HG03460 (cell line): ENCODE results near the gene FXYD2.
"Not testable (repeated sequence)": the region's sequence is repeated elsewhere in the genome, so short reads cannot be mapped to it uniquely, and the experiment has no call there.

ENCODE experiments used
- ATAC-seq: cut with Tn5 transposase; IDR thresholded peaks from one replicate; pipeline ENCODE4 v1.9.1; 2021; ENCODE audit not compliant: unreplicated experiment

Gene FXYD2

DNA sequence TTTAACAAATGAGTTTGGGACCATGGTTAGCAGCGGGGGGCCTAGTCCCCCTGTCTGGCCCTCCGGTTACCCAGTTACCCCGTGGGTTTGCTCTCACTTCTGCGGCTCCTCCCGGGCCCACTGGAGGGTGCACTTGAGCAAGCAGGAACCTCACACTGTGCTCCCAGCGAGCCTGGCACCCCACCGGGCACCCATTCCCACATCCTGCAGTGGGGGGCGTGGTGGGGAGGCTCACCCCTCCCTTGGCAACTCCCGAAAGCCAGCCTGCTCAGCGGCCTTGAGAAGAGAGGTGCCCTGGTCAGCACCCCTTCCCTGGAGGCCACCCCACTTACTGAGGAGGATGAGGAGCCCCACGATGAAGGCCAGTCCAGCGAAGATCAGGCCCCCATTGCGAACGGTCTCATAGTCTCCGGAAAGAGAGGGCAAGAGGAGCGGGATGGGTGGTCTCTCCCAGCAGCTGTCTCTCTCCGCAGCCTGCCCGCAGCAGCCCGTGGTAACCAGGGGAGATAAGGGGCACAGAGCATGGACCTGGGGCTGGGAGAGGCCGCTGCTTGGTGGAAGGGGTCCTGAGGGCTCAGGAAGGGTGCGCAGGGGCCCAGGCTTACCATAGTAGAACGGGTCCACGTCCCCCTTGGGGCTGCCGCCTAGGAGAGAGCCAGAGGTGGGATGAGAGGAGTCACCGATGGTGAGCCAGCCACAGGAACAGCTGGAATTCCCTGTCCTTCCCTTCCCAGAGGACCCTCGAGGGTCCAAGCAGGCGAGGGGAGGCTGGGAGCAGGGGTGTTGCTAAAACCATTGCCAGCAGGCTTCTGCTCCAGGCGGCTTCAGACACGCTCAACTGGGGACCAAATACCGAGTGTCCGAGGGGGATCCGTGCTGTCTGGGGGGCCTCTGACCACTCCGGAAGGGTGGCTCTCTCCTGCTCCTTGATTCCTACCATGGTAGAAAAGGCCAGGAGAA is 2.2 kb downstream of the FXYD2 start:
- ATAC-seq: no peak

DNA sequence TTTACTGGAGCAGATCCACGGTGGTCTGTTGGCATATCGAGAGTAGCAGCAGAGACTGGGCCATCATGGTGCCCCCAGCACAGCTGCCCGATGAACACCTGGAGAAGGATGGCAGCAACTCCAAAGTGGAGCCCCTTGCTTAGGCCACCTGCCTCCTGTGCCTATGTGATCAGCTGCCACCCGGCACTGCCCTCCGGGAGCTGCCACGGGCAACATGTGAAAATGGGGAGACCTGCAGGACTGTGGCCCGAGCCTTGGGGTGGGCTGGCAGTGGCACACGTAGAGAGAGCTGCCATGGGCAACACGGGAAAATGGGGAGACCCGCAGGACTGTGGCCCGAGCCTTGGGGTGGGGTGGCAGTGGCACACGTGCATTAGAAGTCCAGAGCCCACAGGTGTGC is 3.1 kb downstream of the FXYD2 start:
- no peak for ATAC-seq

DNA sequence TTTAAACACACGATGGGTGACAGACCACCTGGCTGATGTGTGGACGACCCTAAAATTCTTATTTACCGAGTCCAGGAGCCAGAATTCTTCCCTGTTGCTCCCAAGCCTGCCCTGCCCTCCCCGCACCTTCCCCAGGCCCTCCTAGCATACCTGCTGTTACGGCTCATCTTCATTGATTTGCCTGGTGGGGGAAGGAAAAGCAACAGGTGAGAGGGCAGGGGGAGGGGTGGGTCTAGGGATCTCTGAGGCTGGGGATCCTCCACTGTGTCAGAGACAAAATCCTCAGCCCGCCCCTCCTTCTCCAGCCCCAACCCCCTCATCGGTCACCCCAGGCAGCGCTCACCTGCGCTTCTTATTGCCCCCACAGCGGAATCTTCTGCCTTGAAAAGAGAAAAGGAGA is 4.0 kb downstream of the FXYD2 start:
- no peak for ATAC-seq

DNA sequence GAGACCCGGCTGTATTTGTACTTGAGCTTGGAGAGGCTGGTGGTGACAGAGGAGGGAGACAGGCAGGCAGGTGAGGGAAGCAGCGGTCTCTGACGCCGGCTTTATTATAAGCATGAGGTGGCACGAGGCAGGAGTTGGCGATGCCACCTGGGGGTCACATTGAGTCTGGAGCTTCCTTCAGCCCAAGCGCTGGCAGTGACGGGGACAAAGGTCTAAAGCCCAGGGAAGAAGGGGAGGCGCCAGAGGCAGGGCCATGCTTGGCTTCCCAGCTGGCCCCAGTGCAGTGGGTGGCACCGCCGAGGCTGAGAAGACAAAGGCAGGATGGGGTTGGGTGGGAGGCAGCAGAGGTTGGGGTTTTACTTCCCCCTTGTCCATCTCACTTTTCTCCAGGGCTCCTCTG is 4.5 kb downstream of the FXYD2 start:
- ATAC-seq: no peak

DNA sequence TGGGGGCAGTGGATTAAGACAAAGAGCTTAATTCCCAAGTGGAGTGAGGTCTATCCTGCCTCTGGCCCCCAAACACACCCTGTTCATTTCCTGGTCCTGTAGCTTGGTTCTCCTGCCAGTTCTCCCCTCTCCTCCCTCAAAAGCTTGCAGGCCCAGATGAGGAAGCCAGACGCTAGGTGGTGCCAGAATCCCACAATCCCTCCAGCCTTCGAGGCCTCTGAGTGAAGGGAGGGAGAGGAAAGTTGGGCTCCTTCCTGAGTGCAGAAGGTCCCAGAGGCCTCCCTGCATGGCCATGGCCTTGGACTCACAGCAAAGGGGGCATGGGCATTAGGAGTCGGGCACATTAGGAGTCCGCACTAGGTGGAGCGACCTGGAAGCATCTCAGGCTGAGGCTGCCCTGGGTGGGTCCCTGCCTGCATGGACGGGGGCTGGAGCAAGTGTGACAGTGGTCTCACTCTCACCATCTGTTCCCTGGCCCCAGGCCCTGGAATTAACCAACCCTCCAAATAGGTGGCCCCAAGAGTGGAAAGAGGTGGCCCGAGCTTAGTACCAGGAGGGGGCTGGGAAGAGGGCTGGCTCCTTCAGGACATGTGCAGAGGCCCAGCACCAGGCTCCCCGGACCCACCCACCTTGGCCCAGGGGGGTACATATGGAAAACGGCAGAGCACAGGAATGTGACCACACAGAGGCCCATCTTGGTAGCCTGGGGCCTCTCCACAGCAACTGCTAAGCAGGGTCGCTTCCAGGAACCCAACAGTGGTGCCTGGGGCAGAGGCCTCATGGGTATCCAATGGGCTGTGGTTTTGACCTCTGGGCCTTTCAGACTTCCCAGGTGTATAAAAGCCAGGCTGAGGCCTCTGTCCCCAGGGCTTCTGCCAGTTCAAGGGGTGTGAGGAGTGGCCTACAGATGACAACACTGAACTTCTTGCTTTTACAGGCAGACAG is 5.2 kb downstream of the FXYD2 start:
- no peak for ATAC-seq

- ATAC-seq: no peak
Observed at GRCh38 chr11:117818041-117818873, 6.3 kb downstream of the FXYD2 start.

DNA sequence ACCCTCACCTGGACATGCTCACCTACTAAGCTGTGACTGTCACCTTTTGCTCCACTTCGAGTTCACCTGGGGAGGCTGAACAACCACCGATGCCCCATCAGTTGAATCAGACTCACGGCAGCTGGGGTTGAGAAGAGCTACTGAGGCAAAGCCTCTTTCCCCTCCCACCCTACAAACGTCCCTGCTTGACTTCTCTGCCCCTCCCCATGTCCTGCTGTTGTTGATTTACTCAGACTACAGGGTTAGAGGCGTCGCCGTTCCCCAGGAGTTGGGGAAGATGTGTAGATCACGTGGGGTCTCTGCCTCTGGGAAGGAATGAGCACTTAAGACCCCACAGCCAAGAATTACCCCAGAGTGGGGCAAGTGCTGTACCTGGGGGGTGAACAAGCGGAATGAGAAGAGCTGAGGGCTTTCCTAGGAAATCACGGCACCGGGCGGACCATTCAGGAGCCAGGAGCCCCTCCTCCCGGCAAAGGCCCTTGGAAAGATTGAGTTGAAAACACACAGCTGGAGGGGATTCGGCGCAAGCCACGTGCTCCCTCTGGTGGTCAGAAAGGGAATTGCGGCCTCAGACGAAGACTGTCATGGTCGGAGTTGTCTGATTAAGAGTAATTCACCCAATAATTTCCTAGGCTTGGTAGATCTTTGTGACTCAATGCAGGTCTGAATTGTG is 7.0 kb downstream of the FXYD2 start:
- no peak for ATAC-seq

DNA sequence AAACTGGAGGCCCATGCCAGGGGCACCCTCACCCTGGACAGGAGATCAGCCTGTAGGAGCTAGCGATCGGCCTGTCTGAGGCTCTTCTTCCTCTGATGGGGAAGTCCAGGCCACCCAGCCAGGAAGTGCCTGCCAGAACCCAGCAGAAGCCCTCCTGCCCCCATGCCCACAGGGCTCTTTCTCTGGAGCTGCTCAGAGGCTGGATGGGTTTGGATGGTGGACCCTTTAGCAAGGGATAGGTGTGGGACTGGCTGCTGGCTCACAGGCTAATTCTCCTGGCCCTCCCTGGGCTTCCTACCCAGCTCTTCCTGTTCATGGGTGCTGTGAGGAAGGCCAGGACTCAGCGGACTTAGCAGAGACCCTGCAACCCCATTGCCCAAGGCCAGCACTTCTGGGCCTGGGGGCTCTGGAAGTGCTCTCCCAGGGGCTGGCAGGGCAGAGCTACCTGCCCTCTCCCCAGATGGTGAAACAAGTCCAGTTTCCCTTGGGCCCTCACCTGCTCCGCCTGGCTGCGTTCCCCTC is 7.6 kb downstream of the FXYD2 start:
- ATAC-seq: no peak

DNA sequence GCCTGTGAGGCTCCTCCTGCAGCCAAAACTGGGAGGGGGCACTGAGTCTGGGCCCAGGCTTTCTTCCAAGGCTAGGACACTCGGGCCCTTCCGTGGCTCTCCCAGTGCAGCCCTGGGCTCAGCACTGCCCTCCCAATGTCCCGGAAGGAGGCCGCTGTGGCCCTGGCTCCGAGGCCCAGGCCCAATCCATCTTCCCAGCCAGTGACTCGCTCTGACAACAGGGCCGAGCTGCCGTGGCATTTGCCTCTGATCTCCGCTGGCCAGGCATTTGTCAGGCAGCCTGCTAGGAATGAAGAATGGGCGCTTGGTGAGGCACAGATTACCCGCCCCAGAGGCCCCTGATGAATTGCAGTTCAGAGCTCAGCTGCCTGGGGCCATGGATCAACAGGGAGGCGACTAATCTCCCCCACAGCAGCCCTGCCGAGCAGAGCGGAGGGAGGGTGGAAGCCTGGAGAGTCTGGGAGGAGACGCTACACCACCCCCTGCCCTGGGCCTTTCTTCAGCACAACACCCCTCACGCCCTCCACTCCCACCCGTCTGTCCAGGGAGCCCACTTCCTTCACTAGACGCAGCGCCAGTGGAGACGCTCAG is 8.3 kb downstream of the FXYD2 start:
- ATAC-seq: no peak

GRCh38 chr11:117815262-117815803 is 9.2 kb downstream of the FXYD2 start:
- ATAC-seq: peak; percentile 61

DNA sequence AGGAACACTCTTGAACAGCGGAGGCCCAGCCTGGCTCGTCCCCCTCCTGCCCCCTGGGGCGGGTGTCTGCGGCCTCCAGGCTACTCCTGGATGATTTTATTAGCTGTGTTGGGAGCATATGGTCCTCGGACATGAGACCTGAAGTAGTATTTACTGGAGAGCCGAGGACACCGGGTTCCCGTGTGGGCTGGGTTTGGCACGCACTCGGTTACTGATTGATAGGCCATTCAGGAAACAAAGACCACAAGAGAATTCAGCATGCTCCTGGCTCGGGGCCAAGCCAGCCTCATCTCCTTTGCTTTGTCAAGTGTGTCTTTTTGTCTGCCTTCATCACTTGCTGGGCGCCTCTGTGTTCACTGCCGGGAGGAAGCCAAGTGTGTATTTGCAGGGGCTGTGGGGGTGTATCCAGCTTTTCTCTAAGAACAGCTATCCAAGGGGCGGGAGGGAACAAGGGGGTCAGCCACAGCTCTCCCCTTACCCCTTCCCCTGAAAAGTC is 9.7 kb downstream of the FXYD2 start:
- peak; percentile 41 for ATAC-seq

DNA sequence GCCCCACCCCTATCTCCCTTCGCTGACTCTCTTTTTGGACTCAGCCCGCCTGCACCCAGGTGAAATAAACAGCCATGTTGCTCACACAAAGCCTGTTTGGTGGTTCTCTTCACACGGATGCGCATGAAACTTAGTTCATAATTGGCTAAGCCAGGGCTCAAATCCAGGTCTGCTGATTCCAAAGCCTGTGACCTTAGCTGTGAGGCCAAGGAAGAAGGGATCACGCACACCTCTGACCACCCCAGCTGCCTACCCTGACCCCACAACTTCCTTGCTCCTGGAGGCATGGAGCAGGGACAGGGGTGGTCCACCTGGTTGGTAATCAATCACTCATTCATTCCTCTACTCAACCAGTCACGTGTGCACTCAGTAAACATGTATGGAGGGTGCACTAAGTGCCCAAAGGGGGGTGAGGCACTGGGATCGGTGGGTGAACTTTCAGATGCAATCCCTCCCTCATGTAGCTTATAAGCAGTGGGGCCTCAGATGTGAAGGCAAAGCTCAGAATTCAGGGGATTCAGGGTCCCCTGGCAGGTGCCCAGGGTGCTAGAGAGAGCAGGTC is 10.3 kb downstream of the FXYD2 start:
- ATAC-seq: peak; percentile 7

GRCh38 chr11:117810056-117810451 is 14.5 kb downstream of the FXYD2 start:
- not testable (repeated sequence) for ATAC-seq

DNA sequence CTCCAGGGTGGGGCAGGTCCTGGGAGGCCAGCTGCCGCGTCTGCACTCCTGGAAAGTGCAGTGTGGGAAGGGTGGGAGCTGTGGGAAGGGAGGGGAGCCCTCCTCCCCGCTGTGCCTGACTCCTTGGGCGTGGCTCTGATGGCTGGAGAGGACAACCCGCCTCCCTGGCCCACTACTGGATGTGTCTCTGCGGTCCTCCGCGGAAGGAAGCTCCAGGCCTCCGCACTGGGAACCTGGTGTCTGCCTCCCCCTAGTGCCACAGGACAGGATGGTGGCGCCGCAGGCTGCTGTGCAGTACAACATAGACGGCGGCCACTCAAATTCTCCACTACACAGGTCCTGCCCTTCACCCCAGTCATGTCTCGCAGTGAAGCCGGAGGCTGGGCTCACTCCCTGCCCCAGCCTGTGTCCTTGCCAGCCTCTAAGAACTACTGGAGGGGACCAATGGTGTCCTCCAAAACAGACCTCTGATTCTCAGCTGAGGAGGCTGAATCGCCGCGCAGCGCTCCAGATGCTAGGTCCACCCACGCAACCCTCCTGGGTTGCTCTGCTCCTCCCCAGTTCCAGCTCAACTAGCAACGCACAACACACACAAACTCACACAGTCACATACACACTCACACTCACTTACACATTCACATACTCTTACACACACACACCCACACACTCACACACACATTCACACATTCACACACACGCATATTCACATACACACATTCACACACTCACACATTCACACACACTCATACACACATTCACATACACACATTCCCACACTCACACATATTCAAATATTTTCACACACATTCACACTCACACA is 15.1 kb downstream of the FXYD2 start:
- ATAC-seq: peak; percentile 71

- no peak for ATAC-seq
Observed at GRCh38 chr11:117808784-117809183, 15.8 kb downstream of the FXYD2 start.

DNA sequence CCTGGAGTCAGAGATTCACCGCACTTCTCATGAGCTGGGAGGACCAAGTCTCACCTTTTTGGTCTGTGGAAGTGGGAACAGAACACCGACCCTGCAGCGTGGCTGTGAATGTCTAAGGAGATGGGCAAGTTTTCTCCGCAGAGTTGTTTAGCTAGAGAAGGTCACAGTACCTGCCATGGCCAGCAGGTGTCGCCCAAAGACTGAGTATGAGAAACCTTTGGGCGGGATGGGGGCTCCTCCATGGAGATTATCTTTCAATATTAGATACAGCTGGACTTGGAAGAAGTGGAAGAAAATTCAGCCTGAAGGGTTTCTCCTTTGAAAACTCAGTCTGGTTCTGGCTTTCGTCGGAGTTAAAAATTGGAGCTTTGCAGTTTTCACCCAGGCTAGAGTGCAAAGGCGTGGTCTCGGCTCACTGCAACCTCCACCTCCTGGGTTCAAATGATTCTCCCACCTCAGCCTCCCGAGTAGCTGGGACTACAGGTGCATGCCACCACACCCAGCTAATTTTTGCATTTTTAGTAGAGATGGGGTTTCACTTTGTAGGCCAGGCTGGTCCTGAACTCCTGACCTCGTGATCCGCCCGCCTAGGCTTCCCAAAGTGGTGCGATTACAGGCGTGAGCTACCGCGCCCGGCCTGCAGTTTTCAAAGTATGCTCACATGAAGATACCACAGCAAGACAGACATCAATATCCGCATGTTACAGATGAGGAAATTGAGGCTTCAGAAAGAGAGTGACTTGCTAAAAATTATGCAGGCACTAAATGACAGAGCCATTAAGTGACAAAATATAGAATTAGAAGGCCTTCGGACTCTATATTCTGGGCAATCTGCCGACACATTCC is 16.8 kb downstream of the FXYD2 start:
- ATAC-seq: no peak

DNA sequence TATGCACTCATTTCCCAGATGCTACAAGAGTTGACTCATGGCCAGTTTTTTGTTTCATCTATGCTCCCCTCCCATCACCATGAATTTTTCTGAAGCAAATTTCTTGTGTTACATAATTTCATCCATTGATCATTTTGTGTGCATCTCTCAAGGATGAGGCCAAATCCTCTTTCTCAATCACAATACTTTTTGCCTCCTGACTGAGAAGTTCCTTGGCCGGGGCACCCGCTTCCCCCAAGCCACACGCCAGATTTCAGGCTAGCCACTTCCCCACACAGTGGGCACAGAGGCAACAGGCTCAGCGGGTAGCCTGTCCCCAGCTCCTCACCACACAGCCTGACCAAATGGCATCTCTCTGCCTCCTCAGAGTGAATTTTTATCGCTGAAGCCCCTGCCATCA is 17.7 kb downstream of the FXYD2 start:
- no peak for ATAC-seq
